DMS53 treated with DMSO at 0.1 percent for 48 hours (cell line): ENCODE results near the gene CDC42EP4.

Experiments used
- DNase-seq: peaks from one replicate; lab custom pipeline; 2025; ENCODE audit not compliant: unreplicated experiment; lab: John Stamatoyannopoulos, UW

The CDC42EP4 gene

DNA sequence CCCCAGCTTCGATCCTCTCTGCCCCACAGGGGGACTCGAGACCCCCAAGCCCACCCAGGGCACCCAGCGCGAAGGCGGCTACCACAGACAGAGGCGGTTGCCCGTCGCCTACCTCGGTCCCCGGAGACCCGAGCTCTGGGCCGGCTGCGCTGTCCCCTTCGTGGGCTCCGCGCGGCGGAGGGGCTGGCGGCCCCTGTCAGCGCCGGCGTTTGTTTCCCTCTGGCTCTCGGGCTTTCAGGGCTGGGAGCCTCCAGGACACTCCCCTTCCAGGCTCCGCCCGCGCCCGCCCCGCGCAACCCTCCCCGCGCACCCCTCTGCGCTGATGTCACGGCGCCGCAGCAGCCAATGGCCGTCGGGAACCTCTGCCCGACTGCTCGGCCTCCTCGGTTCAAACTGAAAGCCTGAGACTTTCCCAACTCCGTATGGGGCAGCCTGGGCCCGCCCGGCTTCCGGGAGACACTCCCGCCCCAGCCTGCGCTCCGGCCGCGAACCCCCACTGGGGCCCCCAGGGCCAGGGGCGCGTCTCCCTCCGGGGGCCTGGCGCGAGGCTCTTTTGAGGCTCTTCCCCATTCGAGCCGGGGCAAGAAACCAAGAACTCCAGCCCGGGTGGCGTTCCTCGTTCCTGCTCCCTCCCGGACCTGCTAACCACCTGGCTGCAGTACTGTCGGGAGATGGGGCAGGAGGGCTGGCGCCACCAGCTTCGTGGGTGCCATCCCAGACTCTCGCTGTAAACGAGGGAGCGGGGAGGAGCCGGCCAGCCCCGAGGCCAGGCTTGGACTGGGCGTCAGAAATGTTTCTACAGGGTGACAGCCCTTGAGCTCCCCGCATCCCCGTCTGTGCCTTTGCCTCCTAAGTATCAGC, at the start of gene CDC42EP4:
Gene CDC42EP4 (minus strand): TSS at position 221 of the 861 bp plus-strand sequence. CDS start 25,501 bp downstream, outside the sequence.
- peak; percentile 88 for DNase-seq

GRCh38 chr17:73360961-73361761, 49.4 kb upstream of the CDC42EP4 start:
- DNase-seq = no peak

- peak; percentile 69 for DNase-seq
Observed at GRCh38 chr17:73359987-73360410, 48.2 kb upstream of the CDC42EP4 start.

GRCh38 chr17:73359352-73359751, 47.6 kb upstream of the CDC42EP4 start:
- no peak for DNase-seq

DNA sequence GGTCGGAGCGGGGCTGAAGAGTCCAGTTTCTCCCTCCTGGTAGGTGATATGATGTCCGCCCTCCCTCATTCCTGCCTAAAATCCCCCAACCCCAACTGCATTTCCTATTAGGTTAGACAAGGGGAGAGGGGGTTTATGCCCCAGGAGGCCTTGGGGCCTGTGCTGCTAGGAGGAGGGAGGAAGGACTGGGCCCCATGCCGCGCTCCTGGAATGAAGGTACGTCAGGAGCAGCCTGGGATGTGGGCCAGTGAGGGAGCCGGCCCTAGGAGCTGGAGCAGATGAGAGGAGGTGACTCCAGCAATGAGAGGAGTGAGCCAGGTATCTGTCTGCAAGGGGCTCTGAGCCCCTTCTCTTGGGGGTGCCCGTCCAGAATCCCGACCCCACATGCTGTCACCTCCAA, 46.9 kb upstream of the CDC42EP4 start:
- DNase-seq = no peak

DNA sequence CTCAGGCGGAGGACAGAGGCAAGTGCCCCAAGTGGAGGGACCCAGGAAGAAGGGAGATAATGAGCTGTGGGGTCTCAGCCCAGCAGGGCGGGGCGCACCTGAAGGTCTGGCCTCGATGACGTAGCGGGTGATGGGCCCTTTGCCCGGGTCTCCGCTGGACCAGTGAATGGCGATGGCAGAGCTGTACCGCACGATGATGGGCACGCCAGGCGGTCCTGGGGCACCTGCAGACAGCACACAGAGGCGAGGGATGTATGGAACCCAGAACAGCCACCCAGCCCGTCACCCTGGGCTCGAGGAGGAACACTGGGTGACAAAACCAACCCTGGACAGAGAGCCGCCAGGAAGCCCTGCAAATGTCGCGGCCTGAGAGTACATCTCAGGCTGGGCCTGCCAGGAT, 46.2 kb upstream of the CDC42EP4 start:
- DNase-seq = no peak

- no peak for DNase-seq
Observed at GRCh38 chr17:73357318-73357717, 45.5 kb upstream of the CDC42EP4 start.

DNA sequence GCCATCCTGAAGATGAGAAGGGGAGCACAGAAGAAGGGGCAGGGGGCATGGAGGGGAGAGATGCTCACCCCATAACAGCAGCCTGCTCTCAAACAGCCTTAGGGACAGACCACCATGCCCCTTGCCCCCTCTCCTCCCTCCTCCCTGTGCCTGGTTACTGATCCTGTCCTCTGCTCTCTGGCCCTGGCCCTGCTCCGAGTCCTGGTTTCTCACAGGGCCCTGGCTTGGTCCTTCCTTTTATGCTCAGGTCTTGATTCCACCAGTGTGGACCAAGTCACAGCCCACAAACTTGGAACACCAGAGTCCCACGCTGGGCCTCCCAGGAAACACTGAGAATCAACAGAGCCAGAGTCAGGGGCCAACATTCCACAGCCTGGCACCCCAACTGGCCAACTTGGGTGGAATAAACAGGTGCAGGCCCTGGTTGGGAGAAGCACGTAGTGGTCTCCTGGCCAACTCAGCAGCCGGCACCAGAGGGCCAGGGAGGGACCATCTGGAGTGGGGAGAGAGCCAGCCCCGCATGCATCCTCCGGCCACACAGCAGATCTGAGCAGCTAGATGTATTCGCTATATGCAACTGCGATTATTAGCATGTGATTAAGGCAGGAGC, 44.9 kb upstream of the CDC42EP4 start:
- DNase-seq = no peak

GRCh38 chr17:73354423-73355284, 42.9 kb upstream of the CDC42EP4 start:
- DNase-seq = no peak

- no peak for DNase-seq
Observed at GRCh38 chr17:73352261-73352660, 40.5 kb upstream of the CDC42EP4 start.

DNA sequence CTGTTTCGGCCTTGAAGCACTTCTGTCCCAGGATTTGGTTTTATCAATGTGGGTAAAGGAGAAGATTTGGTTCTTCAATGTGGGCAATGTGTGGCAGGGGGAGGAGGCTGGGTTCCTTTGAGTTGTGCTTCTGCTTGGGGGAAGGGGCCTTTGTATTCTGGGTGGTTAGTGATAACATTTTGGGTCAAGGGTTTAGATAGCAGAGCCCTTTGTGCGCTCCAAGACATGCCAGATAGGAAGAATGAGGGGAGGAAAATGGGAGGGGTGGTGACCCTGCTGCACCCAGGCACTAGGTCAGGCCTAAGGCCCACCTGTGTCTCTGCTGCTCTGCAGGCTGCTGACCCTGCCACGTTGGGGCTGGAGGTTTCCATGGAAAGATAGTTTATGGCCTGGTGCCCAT, 40.0 kb upstream of the CDC42EP4 start:
- no peak for DNase-seq

- no peak for DNase-seq
Observed at GRCh38 chr17:73350864-73351263, 39.1 kb upstream of the CDC42EP4 start.

DNA sequence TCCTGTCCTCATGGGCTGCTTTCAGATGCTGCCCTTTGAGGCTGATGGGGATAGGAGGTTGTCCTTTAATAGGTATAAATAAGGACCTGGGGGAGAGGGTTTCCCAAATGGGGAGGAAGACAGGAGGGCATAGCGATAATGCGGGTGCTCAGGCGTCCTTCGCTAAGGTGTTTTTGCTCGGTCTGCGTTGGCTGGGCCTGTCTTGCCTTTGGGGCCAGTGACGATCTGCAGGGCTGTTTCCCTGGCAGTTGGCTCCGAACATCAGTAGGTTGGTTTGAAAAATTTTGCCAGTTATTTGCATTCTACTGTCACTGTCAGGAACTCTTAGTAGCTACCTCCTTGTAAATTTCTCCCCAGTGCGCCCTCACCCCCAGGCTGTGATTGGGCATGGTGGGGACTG, 37.8 kb upstream of the CDC42EP4 start:
- DNase-seq = no peak

DNA sequence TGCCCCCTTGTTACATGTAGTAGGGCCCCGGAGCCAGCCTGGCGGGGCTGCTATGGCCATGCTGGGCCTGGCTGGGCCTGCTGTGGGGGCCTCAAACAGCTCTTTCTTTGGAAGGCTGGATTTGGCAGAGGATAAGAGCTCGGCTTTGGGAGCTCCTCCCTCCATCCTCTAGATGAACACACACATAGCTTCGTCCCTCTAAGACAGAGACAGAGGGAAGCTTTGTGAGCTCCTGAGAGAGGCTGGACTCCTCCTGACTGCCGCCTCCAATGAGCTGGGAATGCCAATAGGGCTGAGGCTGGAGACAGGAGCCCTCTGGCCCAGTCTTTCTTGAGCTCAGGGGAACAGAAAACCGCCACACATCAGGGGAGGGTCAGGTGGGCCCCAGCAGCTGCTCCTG, 37.3 kb upstream of the CDC42EP4 start:
- DNase-seq = no peak

DNA sequence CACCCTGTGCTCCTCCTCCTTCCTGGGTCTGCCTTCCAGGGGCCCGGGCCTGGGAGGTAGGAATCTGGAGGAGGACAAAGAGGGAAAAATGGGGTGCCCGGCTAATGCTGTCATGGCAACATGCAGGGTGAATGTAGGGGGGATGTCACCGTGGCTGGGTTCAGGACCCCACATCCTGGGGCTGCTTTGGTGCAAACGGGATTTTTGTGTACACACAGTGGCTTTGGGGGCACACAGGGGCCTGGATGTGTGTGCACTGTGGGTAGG, 37.0 kb upstream of the CDC42EP4 start:
- no peak for DNase-seq

GRCh38 chr17:73348018-73348828, 36.4 kb upstream of the CDC42EP4 start:
- no peak for DNase-seq

- DNase-seq = no peak
Observed at GRCh38 chr17:73347351-73347750, 35.5 kb upstream of the CDC42EP4 start.

GRCh38 chr17:73346501-73347162, 34.8 kb upstream of the CDC42EP4 start:
- no peak for DNase-seq

- no peak for DNase-seq
Observed at GRCh38 chr17:73343739-73344454, 32.1 kb upstream of the CDC42EP4 start.
